Stimulated activated CD8-positive, alpha-beta memory T cell treated with anti-CD3 and anti-CD28 coated beads, Interleukin-2, amount 100 ng/mL, for 1 hour (primary cell): ENCODE measurements around the gene PSMD5.

Source experiments
- DNase-seq, 2 donors: peaks; one replicate each; pipeline ENCODE4 v3.0.0-alpha.2; 2020; ENCODE audit warnings: low read depth in 2 of 2

PSMD5 gene

GRCh38 chr9:120875195-120875565, 32.5 kb upstream of the PSMD5 start:
- DNase-seq, result no peak

GRCh38 chr9:120874226-120875194, 31.8 kb upstream of the PSMD5 start:
- DNase-seq, result no peak

- no peak for DNase-seq
Measured at GRCh38 chr9:120873512-120873911, 30.8 kb upstream of the PSMD5 start.

GRCh38 chr9:120872791-120873502, 30.2 kb upstream of the PSMD5 start:
- no peak for DNase-seq

GRCh38 chr9:120870206-120870605, 27.5 kb upstream of the PSMD5 start:
- no peak for DNase-seq

GRCh38 chr9:120869726-120870125, 27.0 kb upstream of the PSMD5 start:
- no peak for DNase-seq

GRCh38 chr9:120869360-120869687, 26.6 kb upstream of the PSMD5 start:
- DNase-seq, result no peak

- DNase-seq, result peak; percentile 94 to 98
Measured at GRCh38 chr9:120868676-120869359, 26.1 kb upstream of the PSMD5 start.

GRCh38 chr9:120868339-120868675, 25.6 kb upstream of the PSMD5 start:
- no peak for DNase-seq

- DNase-seq, result no peak
Measured at GRCh38 chr9:120867676-120868338, 25.1 kb upstream of the PSMD5 start.

GRCh38 chr9:120866651-120867050, 23.9 kb upstream of the PSMD5 start:
- DNase-seq, result no peak

GRCh38 chr9:120865809-120866208, 23.1 kb upstream of the PSMD5 start:
- DNase-seq, result no peak

- DNase-seq, result no peak
Measured at GRCh38 chr9:120865176-120865575, 22.5 kb upstream of the PSMD5 start.

GRCh38 chr9:120864719-120865118, 22.0 kb upstream of the PSMD5 start:
- no peak for DNase-seq

GRCh38 chr9:120863833-120864232, 21.1 kb upstream of the PSMD5 start:
- DNase-seq, result no peak

GRCh38 chr9:120862452-120862851, 19.7 kb upstream of the PSMD5 start:
- DNase-seq, result no peak

GRCh38 chr9:120861935-120862334, 19.2 kb upstream of the PSMD5 start:
- no peak for DNase-seq

GRCh38 chr9:120860083-120860482, 17.4 kb upstream of the PSMD5 start:
- DNase-seq, result no peak

GRCh38 chr9:120859361-120859760, 16.6 kb upstream of the PSMD5 start:
- DNase-seq, result no peak

- DNase-seq, result no peak
Measured at GRCh38 chr9:120857902-120858301, 15.2 kb upstream of the PSMD5 start.

GRCh38 chr9:120857481-120857880, 14.8 kb upstream of the PSMD5 start:
- DNase-seq, result no peak

- DNase-seq, result no peak
Measured at GRCh38 chr9:120856700-120857099, 14.0 kb upstream of the PSMD5 start.
